ENCODE data around the gene SMCP.

SMCP gene, protein sequence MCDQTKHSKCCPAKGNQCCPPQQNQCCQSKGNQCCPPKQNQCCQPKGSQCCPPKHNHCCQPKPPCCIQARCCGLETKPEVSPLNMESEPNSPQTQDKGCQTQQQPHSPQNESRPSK

DNA sequence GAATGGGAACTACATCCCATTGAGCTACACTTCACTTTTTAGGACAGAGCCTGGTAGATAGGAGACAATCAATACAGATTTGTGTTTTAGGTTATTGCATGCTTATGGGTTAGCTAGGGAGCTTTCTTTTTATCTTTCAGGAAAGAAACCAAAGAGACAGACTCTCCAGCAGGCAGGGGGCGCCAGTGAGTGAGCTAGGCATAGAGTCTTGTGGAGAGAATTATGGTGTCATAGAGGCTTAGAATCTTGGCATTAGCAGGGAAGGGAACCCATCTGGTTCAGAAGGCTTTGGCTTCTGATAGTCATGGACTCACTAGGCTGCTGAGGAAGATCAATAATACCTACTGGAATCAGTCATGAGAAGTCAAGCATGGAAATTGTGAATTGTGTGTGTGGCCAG is at the start of gene SMCP:
Gene SMCP (plus strand): TSS at position 281 of the 400 bp plus-strand sequence. CDS start 6,101 bp downstream, outside the sequence.
- no peak for DNase-seq (ENCODE audit: low read depth in 2 of 2)

DNA sequence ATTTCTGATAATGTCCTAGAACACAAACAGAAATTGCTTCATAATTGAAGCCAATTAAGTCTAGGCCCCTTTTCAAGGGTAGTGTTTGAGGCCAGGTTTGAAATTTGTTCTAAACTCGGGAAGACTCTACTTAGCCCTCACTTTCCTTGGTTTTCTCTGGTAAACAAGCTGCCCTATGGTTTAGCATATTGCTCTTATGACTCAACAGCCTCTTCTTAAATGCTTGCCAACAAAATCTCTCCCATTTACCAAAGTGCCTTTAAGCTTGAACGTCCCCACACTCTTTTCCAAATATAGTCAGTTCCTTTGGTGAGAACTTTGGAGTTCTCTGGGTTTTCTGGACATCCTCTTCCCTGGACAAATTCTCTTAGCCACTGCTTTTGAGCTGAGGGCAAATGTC is 41.3 kb upstream of the SMCP start:
- DNase-seq (ENCODE audit: low read depth in 2 of 2): no peak

DNA sequence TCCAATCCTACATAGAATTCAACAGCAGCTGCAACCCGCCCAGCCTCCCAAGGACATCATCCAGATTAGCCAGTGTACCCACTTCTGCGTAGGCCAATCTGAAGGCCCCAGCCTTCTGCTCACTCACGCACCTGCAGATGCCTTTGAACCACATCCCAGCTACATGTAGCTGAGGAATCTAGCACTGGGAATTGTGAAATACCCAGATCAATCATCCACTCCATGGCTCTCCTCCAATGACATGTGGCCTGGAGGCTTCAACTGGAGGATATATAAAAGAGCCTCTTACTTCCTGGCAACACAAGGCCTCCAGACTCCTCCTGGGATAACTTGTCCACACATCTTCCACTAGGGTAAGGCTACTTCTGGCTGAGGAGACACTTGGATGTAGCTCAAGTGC is 35.6 kb upstream of the SMCP start, which contains the start of gene LCE6A:
Gene LCE6A (plus strand): TSS at position 301 of the 400 bp plus-strand sequence. CDS start 665 bp downstream, outside the sequence.
- DNase-seq (ENCODE audit: low read depth in 2 of 2): no peak

DNA sequence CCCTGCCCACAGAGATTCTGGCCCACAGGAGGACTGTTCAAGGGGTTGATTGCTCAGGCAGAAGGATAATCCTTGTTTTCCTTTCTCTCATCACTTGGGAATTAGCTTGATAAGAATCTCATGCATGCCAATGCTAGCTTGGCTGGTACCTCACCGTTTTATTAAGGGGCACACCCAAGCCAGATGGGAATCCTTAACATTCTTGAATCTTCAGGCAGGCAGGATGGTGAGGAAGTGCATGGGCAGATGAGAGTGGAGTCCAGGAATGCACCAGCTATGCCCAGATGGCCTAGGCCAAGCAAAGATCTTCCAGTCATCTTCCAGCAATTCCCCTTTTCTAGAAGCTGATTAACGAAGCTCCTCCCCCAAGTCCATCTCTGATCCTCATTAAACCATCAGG is 22.5 kb upstream of the SMCP start:
- DNase-seq (ENCODE audit: low read depth in 2 of 2): no peak

DNA sequence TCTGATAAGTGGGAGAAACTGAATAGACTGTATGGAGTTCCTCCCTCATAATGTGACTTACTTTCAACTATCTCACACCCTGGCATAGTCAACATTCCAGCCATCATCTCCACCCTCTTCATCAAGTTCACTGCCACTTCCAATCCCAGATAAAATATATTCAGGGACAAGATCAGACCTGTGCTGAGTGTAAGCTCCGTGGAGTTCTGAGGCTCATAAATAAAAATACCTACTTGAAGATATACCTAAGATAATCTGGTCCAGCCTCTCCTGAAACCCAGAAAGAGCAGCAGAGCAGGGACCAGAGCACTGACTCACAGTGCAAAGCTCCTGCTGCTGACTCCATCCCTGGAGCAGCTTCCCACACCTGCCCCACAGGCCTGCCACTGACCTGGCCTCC is 20.1 kb upstream of the SMCP start:
- DNase-seq (ENCODE audit: low read depth in 2 of 2): no peak

DNA sequence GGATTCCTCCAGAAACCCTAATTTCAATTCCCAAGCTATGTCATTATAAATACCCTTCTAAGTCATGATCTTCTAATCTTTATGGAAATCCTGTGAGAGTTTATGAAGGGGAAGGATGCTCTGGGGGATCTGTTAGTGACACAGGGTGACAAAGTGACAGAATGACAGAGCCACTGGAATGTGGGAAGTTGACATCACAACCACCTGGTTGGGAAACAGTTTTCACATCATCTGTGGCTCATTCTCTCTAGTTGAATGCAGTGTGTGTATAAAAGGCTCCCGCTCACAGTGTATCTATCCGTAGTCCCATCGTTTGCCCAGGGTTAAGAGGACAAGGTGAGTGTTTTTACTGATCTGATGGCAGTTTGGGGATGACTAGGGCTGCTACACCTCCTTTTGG is 18.4 kb upstream of the SMCP start, which contains the start of gene LCE7A:
Gene LCE7A (plus strand): TSS at position 301 of the 400 bp plus-strand sequence. CDS start 702 bp downstream, outside the sequence.
- DNase-seq (ENCODE audit: low read depth in 2 of 2): no peak

DNA sequence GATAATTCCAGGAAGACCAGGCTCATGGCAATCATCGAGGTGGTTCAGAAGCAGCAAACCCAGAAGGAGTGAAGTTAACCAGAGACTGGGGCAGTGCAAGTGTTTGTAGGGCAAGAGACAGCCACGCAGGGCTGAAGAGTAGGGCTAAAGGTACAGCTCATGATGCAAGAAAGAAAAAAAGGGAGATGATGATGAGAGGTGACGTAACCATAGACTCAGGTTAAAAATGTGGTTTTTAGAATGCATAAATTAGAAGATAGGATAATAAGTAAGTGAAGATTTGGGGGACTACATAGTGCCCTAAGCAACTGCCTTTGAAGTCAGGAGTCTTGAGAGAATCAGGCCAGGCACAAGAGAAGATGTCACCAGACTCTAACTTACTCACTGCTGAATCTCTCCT is 18.0 kb upstream of the SMCP start:
- DNase-seq (ENCODE audit: low read depth in 2 of 2): no peak

DNA sequence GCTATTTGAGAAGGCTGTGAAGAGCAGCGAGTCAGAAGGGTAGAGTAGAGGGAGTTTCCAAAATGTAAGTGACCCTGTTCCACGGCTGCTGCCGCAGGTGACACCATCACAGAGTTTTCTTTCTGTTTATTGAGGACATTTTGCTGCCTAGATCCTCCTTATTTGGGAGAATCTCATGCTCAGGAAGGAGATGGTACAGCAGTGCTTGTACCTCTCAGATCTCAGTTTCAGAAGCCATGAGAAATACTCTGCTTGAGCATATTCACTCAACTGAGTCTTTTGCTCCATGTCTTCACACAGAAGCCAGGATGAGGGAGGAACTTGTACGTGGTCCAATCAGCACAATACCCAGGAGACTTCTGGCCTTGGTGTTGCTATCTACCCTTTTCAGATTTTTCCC is 16.7 kb upstream of the SMCP start:
- DNase-seq (ENCODE audit: low read depth in 2 of 2): no peak

DNA sequence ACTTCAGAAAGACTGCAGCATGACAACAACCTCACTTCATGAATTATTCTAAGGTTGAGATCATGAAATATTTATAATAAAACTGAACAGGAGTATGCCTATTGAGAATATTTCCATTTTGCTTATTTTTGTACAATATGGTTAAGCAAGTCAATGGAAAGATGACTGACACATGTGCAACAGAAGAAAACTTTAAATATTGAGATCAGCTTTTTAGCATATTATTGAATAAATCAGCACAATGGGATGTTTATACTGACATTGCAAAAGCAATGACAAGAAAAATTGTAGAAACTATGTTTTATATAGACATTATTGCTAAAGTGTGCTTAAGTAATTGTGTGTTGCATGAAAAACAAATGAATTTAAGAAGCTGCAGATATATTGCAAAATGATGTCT is 13.7 kb upstream of the SMCP start:
- no peak for DNase-seq (ENCODE audit: low read depth in 2 of 2)

DNA sequence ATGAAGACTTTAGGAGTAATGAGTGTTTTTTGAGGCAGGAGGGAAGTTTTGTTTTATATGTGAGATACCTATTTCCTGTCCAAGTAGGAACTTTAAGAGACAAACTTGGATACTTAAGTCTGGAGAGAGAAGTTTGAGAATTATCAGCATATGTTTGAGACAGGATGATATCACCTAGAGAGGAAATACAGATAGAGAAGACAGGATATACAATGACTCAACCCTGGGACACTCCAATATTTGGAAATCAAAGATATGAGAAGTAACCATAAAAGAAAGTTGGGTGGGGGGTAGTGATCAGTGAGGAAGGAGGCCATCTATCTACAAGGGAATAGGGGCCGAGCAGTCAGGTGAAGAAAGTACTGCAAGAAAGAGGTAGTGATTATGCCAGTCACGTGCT is 11.8 kb upstream of the SMCP start:
- no peak for DNase-seq (ENCODE audit: low read depth in 2 of 2)

DNA sequence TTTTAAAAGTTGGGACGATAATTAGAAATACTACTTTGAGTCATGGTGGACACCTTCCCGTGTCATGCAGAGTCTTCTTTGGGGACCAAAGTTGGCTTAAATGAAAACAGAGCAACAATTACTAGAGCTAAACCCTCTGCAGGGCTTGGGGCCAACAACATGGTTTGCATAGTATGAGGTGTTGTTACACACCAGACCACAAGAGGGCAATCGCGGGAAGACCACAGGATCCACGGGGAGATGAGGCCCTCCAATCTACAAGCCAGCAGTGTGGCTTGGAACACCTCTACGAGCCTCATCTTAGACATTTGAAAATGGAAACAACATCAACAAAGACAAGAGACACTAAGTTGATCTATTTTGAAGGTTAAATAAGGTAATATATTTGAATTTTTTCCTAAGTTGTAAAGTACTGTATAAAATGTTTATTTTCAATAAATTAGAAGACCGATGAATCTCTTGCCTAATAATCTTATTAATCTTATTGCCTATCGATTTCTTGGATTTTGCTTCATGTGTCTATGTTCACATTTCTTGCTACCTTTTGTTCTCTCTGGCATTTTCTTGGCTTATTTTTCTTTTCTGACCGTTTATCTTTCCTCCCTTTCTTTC is 8.2 kb upstream of the SMCP start:
- DNase-seq (ENCODE audit: low read depth in 2 of 2): peak; percentile 17 to 44

DNA sequence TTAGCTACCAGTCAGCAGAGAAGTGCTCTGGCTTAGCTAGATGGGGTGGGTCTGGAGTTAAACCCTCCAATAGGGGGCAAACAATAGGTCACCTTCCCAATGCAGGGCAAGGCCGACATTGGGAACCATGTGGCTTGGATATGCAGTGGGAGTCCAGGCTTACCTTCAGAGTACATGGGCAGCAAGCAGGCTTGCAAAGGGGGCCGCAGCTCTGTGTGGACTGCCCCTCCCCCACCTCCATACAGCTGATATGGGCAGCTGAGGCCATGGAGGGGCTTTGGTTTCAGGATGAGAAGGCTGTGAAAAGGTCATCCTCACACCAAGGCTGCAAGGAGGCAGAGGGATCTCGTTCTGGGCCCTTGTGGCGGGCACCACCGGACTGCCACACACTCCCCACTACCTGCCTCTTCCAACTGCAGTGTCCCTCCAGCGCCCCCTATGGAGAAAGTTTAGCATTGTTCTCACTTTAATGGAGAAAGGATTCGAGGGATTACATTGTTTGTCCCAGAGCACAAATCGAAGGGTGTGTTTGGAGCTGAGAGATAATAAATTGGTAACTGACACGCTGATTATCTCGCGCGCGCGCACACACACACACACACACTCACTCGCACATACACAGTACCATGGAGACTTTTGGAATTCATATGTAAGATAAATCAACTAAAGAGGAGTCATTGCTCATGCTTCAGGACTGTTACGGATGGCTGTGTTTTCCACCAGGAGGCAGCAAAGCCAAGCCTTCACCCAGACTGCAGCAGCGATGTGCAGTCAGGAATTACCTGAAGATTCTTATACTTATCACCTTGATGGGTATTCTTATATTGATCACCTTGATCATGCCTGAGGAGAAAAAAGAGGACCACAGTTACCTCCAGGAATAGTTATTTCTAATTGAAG is 7.0 kb upstream of the SMCP start:
- no peak for DNase-seq (ENCODE audit: low read depth in 2 of 2)

DNA sequence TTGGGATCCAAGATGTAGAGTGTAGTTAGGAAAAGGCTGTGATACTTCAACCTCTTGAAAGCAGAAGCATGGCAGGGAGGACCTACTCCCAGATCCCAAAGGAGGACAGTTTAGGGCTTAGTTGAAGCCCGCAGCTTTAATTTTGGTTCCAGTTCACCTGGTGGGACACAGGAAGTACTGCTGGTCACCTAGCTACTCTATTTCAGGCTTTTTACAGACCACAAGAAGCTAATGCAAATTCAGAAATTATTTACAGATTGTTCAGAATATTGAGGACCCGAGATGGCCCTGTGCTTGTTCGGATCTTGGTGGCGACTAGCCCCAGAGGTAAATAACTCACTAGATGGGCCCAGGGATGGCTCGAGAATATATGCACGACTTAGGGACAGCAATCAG is 6.4 kb upstream of the SMCP start:
- DNase-seq (ENCODE audit: low read depth in 2 of 2): no peak

DNA sequence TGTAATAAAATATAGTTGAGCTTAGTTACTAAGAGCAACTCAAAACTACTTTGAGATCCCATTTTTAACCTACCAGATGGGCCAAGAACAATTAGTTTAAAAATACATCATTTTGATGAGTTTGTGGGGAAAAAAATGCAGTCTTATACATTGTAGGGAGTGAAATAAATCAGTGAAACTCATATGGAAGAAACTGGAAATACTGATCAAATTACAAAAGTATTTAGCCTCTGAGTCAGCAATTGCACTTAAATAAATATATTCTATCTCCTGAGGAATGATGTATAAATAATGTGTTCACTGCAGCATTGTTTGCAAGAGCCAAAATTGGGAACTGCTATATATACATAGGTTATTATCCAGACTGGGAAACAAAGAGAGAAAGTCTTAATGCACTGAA is 4.6 kb upstream of the SMCP start:
- no peak for DNase-seq (ENCODE audit: low read depth in 2 of 2)

DNA sequence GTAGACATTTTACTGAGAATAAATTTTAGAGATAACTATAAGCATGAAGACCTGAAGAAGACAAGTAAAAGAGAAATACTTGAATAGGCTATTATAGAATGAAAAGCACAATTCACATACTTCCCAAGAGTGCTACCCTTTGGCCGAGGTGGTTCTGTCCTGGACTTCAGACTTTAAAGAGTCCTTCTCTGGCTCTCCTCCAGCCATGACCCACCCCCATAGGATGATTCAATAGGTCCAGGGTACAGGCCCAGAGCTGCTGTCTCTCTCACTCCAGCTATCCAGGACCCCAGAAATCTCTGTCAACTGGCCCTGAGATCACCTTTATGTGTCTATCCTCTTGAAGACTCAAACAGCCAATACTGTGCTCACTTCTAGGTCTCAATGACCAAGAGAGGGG is 1.3 kb upstream of the SMCP start:
- no peak for DNase-seq (ENCODE audit: low read depth in 2 of 2)

DNA sequence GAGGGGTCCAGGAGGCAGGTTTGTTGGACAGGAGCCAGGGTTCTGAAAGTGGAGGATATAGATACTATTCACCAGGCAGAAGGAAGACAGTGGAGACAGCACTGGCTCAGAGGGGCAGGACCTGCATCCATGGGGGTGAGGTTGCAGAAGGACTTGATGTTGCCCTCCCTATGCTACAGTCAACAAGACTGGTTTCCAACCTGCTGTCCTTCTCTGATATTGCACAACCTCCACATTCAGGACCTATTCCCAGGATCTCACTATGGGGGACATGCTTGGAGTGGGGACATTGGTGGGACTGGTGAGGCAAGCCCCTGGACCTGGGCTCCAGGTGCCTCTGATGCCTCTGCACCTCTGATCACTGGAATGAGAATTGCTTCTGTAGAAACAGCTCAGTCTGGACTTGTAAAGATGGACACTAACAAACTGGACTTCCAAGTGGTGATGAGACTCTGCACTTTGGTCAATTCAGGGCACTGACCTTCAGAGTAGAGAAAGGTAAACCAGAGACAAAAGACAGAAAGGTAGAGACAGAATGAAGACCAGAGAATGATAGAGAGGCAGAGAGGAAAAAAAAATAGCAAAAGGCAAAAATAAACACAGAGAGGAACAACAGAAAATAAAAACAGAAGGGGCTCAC is 1.6 kb downstream of the SMCP start:
- DNase-seq (ENCODE audit: low read depth in 2 of 2): no peak

DNA sequence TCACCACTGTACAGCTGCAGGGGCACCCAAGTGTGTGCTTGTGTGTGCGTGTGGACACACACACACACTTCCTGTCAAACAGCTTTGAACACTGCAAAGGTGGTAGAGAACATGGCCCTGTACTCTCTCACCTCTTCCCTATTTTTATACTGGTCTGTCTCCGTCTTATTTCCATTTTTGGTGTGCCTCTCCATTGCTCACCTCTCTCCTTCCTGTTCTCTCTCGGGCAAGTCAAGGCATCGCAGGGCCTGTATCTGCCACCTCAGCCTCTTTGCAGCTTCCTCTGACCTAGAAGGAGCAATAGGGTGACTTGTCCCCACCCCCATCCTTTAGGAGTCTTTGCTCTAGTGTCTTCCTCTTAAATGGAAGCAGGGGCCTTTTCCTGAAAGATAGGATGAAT is 2.2 kb downstream of the SMCP start:
- DNase-seq (ENCODE audit: low read depth in 2 of 2): no peak

DNA sequence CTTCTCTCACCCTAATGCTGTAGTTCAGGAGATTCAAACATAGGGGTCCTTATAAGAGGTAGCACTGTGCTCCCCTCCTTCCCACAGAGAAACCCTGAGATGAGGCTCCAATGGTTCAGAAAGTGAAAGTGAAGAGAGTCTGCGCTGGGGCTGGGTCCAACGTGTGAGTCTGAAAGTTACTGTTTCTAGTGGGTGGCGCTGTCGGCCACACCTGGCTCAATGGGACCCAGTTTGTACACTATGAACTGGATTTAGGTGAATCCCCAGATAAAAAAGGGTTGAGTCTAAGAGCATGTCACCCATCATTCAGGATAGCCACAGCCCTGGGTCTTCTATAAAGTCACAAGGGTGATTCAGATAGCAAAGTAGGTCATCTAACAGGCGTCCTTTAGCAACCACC is 2.8 kb downstream of the SMCP start:
- no peak for DNase-seq (ENCODE audit: low read depth in 2 of 2)

DNA sequence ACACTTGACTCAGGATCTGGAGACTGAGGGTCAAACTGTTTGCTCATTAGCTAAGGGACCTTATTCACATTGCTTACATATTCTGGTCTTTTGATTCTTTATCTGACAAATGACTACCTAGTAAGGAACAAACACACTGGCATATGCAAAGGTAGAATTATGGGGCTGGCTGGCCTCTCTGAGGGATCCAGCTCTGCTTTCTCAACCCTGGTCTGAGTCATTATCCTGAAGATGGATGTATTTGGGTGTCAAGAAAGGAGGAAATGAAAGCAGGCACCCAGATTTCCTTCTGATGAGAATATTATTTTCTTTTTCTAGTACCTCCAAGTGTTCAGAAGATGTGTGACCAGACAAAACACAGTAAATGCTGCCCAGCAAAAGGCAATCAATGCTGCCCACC is 6.0 kb downstream of the SMCP start:
- DNase-seq (ENCODE audit: low read depth in 2 of 2): no peak

DNA sequence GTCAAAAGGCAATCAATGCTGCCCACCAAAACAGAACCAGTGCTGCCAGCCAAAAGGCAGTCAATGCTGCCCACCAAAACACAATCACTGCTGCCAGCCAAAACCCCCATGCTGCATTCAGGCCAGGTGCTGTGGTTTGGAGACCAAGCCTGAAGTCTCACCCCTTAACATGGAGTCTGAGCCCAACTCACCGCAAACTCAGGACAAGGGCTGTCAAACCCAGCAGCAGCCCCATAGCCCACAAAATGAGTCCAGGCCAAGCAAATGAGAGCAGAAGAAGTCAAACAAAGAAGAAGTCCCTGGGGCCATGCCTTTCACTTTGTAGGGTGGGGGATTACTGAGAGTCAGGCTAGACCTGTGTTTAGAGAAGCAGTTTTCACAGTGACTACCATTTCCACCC is 6.4 kb downstream of the SMCP start:
- DNase-seq (ENCODE audit: low read depth in 2 of 2): no peak

DNA sequence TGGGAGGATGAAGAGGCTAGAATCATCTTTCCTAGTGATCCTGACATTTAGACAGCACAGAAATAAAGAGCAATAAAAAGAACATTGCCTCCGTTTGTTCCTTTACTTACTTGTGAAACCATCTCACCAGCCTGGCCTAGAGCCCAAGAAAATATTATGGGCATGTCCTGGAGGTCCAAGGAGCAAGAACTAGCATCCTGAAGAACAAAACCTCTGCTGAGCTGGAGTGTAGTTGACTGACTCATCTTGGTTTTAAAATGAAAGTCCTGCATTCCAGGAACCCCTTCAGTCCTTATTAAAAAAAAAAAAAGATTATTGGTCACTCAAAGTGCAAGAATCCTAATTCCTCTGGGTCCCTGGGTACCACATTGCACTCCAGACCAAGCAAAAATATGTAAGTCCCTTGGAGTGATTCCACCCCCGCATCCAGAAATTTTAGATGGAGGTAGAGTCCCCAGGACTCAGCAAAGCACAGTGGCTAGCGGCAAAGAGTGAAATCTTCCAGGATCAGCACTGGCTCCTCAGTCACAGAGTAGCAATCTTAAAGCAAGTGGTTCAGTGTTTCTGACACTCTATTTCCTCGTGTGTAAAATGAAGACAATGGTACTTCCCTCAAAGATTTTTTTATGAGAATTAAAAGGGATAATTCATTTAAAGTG is 7.0 kb downstream of the SMCP start:
- no peak for DNase-seq (ENCODE audit: low read depth in 2 of 2)

DNA sequence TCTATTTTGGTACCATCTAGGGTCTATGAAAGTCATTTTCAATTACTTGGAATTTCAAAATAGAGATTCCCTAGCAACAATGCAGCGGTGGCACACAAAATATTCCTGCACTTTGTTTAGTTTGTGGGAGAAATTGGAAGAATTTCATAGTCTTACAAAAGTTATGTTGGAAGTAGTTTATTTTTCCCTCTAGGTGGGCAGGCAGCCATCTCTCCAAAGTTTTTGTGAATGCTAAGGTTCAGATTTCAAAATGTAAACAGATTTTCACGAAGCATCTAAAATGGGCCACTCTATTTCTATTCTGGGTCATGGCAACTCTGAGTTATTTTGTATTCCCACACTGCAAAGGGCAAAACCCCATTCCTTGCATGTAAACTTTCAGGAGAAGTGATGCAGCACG is 8.0 kb downstream of the SMCP start:
- DNase-seq (ENCODE audit: low read depth in 2 of 2): no peak
